DMS153 (cell line): ENCODE results near the gene METTL27.
"Not testable (repeated sequence)": the region's sequence is repeated elsewhere in the genome, so short reads cannot be mapped to it uniquely, and the experiment has no call there.

Experiments used
- DNase-seq: peaks from one replicate; lab custom pipeline; 2025; lab: John Stamatoyannopoulos, UW

METTL27 gene

DNA sequence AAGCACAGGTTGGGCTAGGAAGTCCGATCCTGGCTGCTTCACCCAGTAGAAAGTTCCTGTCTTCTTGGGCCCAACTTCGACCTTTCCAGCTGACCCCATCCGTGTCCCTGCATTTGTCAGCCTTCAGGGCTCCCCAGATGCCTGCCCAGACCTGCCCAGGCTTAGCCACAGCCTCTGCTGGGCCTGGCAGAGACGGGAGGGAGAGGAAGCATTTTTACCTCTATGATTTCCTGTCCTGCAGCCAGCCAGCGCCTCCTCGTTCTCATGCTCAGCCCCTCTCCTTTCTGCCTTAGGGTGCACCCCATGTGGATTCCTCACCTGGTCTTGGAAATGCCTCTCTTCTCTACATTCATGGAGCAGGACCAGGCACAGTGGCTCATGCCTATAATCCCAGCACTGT, 3.7 kb downstream of the METTL27 start:
- no peak for DNase-seq

DNA sequence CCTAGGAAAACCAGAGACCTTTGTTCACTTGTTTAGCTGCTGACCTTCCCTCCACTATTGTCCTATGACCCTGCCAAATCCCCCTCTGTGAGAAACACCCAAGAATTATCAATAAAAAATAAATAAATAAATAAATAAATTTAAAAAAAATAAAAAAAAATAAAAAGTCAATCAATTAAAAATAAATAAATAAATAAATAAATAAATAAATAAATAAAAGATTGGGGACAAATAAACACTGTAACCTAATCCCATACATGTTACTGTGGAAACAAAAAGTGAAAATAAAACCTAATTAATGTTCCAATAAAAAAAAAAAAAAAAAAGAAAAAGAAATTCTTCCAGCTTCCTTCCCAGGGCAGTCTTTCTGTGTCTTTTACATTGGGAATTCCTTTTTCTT, 5.1 kb downstream of the METTL27 start:
- DNase-seq: not testable (repeated sequence)

DNA sequence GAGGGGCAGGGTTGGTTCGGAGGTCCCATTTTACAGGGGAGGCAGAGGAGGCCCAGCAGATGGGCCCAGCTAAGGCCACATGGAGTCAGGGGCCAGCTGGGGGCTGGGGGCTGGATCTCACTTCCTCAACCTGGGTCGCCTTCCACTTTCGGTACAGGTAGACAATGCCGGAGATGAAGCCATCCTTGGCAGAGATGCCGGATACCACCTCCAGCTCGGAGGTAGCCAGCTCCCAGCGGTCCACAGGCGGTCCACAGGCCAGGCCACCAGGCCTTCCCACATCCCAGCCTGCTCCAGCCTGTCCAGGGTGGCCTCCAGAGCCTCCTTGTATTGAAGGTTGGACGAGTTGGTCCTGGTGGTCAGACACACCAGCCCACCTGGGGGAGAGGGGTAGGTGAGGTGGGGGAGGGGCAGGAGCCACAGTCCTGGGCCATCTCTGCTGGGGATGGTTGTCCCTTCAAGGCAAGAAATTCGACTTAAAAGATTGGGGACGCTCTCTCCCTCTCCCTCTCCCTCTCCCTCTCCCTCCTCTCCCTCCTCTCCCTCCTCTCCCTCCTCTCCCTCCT, 7.6 kb downstream of the METTL27 start:
- no peak for DNase-seq

DNA sequence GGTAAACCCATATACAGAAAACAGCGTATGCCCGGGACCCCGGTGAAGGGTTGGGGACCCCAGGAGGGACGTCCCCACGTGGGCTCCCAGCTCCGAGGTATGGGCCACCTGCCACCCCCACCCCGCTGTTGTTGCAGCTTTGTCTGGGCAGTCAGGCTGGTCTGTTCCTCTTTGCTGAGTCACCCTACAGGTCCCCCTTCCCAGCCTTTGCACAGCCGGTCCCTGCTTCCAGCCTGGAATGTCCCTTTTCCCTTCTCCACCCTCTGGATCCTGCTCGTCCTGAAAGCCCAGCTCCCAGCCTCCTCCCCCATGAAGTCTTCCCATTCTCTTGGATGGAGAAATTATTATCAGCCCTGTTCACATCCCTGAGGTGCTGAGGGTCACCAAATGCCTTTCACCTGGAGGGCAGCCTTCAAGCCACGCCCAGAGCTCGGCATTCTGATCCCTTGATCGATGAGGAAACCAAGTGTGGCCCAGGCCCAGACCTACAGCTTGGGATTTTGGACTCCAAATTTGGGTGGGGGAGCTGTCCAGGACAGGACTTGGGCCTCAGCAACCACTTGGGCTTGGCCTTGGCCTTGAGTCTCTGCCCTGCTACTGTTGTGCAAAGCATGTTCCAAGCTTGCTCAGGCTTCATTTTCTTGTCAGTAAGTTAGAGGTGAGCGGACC, 8.9 kb downstream of the METTL27 start:
- DNase-seq: peak; percentile 31

DNA sequence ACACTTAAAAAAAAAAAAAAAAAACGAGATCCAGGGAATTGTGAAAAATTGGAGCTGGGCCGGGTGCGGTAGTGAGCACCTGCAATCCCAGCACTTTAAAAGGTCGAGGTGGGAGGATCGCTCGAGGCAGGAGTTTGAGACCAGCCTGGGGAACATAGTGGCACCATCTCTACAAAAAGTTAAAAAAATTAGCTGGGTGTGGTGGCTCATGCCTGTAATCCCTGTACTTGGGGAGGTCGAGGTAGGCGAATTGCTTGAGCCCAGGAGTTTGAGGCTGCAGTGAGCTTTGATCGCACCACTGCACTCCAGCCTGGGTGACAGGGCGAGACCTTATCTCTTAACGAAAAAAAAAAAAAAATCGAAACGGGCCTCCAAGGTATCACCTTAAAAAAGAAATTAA, 9.5 kb downstream of the METTL27 start:
- DNase-seq: no peak

DNA sequence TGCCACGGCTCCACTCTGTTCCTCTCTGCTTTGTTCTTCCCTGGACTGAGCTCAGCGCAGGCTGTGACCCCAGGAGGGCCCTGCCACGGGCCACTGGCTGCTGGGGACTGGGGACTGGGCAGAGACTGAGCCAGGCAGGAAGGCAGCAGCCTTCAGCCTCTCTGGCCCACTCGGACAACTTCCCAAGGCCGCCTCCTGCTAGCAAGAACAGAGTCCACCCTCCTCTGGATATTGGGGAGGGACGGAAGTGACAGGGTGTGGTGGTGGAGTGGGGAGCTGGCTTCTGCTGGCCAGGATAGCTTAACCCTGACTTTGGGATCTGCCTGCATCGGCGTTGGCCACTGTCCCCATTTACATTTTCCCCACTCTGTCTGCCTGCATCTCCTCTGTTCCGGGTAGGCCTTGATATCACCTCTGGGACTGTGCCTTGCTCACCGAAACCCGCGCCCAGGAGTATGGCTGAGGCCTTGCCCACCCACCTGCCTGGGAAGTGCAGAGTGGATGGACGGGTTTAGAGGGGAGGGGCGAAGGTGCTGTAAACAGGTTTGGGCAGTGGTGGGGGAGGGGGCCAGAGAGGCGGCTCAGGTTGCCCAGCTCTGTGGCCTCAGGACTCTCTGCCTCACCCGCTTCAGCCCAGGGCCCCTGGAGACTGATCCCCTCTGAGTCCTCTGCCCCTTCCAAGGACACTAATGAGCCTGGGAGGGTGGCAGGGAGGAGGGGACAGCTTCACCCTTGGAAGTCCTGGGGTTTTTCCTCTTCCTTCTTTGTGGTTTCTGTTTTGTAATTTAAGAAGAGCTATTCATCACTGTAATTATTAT, 10.3 kb downstream of the METTL27 start:
- peak; percentile 86 for DNase-seq

DNA sequence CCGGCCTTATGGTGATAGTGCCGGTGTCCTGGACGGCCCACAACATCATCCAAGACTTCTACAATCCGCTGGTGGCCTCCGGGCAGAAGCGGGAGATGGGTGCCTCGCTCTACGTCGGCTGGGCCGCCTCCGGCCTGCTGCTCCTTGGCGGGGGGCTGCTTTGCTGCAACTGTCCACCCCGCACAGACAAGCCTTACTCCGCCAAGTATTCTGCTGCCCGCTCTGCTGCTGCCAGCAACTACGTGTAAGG, 10.8 kb downstream of the METTL27 start:
- DNase-seq: no peak

DNA sequence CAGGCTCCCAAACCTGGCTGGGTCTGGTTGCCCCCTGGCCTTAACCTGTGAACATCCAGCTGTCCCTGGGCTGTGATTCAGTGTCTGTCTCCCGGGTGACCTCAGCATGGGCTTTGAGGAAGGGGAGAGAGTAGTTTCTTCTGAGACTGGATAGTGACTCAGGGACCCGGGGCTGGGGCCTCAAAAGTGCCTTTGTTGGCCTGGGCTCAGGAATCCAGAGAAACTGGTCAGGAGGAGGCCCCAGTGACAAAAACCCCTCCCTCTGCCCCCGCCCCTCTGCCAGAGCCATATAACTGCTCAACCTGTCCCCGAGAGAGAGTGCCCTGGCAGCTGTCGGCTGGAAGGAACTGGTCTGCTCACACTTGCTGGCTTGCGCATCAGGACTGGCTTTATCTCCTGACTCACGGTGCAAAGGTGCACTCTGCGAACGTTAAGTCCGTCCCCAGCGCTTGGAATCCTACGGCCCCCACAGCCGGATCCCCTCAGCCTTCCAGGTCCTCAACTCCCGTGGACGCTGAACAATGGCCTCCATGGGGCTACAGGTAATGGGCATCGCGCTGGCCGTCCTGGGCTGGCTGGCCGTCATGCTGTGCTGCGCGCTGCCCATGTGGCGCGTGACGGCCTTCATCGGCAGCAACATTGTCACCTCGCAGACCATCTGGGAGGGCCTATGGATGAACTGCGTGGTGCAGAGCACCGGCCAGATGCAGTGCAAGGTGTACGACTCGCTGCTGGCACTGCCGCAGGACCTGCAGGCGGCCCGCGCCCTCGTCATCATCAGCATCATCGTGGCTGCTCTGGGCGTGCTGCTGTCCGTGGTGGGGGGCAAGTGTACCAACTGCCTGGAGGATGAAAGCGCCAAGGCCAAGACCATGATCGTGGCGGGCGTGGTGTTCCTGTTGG, 11.4 kb downstream of the METTL27 start, which contains the start of gene CLDN4:
Gene CLDN4, plus strand, starts transcription at position 316 of the 903 bp plus-strand sequence. Its CDS starts 206 bp downstream, at position 522.
- DNase-seq: peak; percentile 84

DNA sequence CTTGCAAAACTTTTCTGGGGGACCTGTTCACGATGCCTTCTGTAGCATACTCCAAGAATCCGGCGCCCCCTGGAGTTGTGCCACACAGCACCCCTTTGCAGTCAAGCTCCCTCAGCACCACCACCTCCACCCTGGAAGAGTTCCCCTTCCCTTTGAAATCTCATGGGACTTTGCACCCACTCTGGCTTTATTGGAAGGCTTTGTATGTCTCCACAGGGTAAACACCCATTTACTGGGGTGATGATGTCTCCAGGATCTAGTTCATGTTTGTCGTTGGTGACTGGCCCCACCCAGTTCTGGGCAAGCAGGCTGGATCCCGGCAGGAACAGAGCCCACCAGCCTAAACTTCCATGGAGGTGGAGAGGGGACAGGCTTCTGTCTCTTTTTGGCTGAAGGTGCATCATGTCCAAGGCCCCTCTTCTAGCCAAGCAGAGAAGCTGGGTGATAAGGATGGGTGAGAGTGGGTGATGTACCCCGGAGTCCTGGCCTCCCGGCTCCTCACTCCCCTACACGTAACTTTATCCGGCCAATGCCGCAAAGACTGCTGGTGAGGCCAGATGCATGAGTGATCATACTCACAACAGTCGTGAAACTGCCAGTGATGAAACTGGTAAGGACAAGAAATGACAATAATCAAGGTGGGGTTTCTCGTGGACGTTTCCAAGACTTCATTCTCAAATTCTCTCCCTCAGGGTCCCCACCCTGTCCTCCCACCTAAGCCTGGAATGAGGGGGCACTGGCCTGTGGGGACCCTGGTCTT, 12.2 kb downstream of the METTL27 start:
- peak; percentile 79 for DNase-seq

DNA sequence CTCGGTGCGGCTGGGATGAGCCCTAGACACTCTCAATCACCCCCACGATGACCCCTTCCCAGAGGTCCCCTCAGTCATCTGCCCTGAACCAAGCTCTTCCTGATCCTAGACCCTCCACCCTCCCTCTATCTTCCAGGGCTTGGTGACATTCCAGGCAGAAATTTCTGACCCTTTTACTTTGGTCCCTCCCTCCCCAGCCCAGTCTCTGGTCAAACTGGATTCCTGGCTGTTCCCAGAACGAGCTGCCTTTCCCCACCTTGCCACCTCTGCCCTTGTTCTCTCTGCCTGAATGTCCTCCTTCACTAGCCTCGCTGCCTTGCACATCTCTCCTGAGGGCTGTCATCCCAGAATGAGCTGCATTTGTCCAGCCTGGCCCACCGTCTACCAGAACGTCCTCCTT, 12.8 kb downstream of the METTL27 start:
- DNase-seq: no peak

DNA sequence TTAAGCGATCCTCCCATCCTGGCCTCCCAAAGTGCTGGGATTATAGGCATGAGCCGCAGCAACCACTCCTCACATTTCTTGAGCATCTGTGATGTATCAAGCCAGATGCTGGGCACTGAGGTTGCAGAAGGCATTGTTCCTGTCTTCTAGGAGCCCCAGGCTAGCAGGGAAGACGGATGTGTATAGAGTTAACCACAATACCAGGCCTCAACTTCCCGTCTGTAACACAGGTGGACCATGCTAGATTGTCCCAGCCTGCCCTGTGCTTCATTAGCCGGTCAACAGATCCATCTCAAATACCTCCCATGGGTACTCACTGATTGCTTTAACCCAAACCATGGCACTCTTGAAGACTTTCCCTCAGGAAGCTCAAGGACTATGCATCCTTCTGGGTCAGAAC, 13.3 kb downstream of the METTL27 start:
- no peak for DNase-seq

DNA sequence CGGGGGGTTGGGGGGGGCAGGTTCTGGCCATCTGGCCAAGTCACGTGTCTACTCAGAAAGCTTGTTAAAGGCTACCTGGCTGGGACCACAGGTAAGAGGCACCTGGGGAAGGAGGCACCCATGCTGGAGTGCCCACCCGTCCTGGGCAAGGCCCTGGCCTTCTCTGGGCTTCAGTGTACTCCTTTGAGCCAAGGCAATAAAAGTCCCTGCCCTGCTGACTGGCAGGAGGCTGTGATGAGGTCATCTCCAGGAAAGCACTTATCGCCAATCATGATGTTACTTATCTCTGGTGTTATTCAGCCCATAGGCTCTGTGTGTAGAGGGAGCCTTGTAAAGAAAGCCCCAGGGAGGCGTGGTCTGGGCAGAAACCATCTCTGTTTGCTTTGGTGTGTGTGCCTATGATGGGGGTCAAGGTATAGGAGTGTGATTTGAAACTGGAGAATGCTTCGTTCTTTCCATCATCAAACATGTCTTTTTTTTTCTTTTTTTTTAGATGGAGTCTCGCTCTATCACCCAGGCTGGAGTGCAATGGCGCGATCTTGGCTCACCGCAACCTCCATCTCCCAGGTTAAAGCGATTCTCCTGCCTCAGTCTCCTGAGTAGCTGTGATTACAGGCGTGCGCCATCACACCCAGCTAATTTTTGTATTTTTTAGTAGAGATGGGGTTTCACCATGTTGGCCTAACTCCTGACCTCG, 14.1 kb downstream of the METTL27 start:
- peak; percentile 99 for DNase-seq

DNA sequence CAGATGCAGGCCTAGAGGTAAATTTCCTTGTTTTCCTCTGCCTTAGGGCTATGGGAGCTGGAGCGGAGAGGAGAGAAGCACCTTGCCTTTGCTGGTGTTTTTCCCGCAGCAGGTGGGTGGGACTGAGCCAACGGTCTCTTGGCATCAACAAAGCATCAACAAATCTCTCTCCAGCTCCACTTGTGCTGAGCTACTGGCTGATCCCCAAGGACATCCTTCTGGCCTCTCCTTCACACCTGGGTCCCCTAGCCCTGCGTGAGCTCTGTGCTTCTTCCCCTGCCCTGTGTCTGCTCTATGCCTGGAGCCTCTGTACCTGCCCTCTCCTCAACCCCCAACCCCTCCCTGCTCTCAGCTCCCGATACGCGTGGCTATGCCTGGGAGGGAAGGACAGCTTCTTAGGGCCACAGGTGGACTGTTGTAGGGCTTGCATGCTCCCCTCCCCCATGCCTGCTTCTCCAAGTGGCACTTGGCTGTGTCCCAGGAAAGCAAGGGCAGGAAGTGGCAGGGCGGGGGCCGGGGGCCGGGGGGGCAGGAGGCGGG, 14.7 kb downstream of the METTL27 start:
- DNase-seq: peak; percentile 99

DNA sequence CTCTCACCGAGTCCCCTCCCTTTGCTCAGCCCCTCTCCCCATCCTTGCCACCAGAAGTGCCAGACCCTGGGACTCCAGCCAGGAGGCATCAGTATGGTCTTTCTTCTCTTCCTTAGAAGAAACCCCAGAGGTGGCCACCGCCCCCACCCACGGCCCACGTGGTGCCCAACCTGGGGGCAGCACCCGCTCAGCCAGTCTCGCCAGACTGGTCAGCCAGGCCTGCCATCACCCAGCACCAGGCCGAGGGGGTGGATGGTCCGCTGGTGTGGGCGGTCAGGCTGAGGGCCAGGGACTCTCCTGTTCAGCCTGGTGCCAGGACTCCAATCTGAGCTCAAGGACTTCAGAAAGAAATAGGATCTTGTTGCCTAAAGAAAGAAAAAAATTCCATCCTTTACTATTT, 17.3 kb downstream of the METTL27 start:
- DNase-seq: no peak

DNA sequence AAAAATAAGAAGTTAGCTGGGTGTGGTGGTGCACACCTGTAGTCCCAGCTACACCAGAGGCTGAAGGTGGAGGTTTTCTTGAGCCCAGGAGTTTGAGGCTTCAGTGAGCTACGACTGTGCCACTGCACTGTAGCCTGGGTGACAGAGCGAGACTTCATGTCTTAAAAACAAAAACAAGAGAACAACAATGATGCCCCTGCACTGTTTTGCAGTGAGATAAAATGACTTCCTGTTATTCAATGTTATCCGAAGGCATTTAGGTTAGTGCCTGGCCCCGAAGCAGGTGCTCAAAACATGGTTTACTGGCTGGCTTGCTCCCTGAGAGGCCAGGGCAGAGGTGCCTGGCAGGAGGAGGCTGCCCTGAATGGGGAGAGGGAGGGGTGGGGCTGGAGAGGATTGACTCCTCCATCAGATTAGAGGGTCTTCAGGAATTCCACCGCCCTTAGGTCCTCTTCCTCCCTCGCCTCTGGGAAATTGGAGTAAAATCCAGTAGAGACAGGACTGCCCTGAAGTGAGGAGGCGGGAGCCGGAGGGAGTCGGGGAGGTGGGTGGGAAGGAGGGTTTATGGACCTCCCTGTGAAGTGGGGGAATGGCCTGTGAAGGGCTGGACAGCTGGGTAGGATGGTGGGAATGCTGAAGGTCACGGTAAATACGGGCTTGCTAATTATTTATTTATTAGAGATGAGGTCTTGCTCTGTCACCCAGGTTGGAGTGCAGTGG, 18.3 kb downstream of the METTL27 start:
- no peak for DNase-seq

DNA sequence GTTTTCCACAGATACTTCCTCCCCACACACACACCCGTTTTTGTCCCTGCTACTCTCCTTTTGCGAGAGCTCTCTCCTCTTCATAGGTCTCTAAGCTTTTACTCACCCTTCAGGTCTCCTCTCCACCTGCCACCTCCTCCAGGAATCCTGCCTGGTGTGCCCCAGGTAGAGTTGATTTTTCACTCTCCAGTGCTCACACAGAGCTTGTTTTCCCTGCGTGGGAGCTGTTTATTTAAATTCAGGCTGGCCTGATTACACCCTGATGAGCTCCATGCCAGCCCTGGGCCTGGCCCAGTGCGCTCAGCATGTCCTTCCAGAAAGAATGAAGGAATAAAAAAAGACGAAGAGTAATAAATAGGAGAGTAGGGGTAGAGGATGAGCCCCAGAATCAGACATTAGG, 19.1 kb downstream of the METTL27 start:
- DNase-seq: no peak

DNA sequence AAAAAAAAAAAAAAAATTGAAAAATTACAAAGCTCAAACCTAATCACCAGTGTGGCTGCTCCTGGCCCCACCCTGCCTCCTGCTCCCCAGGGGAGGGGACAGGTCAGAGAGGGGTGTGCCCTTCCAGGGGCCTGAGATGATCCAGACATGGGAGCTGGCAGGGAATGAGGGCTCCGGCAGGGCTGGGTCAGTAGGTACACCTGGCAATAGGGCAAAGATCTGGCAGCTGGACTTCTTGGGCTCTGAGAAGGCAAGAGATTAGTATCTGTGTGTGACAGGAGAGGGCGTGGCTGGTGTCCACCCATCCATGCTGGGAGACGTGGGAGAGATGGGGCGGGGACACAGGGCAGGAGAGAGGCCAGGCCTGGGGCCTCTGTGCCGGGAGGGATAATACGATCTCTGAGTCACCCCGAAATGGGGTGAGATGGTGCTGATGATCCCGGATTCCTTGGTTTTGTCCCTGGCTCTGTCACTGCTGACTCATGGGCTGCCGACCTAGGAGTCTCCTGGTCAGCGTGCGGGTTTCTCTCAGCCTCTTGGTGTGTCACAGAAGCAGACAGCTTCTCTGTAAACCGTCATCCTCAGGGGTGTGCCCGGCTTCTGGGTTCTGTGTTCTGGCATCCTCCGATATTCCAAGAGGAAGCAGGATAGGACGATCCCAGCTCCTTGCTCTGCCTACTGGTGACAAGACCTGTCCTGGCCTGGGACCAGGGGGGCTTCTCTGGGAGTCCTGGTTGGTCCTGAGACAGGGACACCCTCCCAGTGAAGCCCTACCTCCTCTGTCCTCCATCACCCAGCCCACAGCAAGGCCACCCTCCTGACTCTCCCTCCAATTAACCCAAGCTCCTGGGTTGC, 19.8 kb downstream of the METTL27 start:
- peak; percentile 54 for DNase-seq

DNA sequence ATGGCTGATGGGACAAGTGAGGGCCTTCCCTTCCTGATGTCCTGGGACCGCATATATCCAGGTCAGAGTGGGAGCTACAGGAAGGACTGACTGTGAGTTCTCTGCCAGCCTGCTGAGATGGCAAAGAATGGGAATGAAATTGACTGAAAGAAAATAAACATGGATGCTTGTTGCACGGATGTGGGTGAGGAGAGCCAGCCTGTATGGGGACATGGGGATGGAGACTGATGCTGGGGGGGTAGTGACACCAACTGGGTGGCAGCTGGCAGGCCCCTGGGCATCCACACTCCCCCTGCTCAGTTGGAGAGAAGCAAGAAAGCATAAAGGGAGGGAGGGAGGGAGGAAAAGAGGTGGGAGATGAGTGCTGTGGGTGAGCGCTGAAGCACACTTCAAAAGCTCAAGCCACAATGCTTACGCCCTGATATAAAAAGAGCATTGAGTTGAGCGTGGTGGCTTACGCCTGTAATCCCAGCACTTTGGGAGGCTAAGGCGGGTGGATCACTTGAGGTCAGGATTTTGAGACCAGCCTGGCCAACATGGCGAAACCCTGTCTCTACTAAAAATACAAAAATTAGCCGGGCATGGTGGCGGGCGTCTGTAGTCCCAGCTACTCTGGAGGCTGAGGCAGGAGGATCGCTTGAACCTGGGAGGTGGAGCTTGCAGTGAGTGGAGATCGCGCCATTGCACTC, 20.6 kb downstream of the METTL27 start:
- DNase-seq: peak; percentile 14
